ENCODE measurements around the gene NTN5. TPM values are rescaled to one million over a fixed set of nuclear protein-coding genes. Genes with fewer than 3 reads are reported as not detected.

Gene NTN5
- total RNA-seq, 4 donors from 2014 or later, result 0.47 to 1.9 (median 0.58) TPM; not detected in 1

DNA sequence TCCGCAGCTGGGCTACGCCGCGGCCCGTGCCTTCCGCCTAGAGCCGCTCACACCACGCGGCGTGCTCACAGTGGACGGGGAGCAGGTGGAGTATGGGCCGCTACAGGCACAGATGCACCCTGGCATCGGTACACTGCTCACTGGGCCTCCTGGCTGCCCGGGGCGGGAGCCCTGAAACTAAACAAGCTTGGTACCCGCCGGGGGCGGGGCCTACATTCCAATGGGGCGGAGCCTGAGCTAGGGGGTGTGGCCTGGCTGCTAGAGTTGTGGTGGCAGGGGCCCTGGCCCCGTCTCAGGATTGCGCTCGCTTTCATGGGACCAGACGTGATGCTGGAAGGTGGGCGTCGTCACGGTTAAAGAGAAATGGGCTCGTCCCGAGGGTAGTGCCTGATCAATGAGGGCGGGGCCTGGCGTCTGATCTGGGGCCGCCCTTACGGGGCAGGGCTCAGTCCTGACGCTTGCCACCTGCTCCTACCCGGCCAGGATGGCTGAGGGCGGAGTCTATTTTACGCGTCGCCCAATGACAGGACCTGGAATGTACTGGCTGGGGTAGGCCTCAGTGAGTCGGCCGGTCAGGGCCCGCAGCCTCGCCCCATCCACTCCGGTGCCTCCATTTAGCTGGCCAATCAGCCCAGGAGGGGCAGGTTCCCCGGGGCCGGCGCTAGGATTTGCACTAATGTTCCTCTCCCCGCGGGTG lies 43.1 kb downstream of the NTN5 start:
- intact Hi-C loops (cut with DNase I; ENCODE audit: low total_unique reads), result no loop called here
- TF ChIP-seq, protein P1, sequence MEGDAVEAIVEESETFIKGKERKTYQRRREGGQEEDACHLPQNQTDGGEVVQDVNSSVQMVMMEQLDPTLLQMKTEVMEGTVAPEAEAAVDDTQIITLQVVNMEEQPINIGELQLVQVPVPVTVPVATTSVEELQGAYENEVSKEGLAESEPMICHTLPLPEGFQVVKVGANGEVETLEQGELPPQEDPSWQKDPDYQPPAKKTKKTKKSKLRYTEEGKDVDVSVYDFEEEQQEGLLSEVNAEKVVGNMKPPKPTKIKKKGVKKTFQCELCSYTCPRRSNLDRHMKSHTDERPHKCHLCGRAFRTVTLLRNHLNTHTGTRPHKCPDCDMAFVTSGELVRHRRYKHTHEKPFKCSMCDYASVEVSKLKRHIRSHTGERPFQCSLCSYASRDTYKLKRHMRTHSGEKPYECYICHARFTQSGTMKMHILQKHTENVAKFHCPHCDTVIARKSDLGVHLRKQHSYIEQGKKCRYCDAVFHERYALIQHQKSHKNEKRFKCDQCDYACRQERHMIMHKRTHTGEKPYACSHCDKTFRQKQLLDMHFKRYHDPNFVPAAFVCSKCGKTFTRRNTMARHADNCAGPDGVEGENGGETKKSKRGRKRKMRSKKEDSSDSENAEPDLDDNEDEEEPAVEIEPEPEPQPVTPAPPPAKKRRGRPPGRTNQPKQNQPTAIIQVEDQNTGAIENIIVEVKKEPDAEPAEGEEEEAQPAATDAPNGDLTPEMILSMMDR (IDR thresholded peaks at IDR 0.05), result no peak
- no peak for TF ChIP-seq POLR2A (IDR thresholded peaks at IDR 0.05)
- no peak overlapping the region for H3K4me3 ChIP-seq (ENCODE audit: low read depth, poor library complexity, severe bottlenecking)
- WGBS, 2 donors, result 46 to 61% methylated on average over 30 to 35 of the region's 48 CpGs
- DNase-seq (ENCODE audit: low spot score in 2 of 2), result no peak

DNA sequence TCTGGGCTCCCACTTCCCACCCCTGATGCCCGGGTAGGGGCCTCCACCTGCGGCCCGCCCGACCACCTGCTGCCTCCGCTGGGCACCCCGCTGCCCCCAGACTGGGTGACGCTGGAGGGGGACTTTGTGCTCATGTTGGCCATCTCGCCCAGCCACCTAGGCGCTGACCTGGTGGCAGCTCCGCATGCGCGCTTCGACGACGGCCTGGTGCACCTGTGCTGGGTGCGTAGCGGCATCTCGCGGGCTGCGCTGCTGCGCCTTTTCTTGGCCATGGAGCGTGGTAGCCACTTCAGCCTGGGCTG lies 43.6 kb downstream of the NTN5 start:
- 92 to 94% methylated on average over 21 to 22 of the region's 22 CpGs for WGBS, 2 donors
- TF ChIP-seq POLR2A (IDR thresholded peaks at IDR 0.05), result no peak
- TF ChIP-seq, protein P1 (IDR thresholded peaks at IDR 0.05), result no peak
- H3K4me3 ChIP-seq (ENCODE audit: low read depth, poor library complexity, severe bottlenecking), result no peak overlapping the region
- DNase-seq (ENCODE audit: low spot score in 2 of 2), result no peak
- intact Hi-C loops (cut with DNase I; ENCODE audit: low total_unique reads), result no loop called here

DNA sequence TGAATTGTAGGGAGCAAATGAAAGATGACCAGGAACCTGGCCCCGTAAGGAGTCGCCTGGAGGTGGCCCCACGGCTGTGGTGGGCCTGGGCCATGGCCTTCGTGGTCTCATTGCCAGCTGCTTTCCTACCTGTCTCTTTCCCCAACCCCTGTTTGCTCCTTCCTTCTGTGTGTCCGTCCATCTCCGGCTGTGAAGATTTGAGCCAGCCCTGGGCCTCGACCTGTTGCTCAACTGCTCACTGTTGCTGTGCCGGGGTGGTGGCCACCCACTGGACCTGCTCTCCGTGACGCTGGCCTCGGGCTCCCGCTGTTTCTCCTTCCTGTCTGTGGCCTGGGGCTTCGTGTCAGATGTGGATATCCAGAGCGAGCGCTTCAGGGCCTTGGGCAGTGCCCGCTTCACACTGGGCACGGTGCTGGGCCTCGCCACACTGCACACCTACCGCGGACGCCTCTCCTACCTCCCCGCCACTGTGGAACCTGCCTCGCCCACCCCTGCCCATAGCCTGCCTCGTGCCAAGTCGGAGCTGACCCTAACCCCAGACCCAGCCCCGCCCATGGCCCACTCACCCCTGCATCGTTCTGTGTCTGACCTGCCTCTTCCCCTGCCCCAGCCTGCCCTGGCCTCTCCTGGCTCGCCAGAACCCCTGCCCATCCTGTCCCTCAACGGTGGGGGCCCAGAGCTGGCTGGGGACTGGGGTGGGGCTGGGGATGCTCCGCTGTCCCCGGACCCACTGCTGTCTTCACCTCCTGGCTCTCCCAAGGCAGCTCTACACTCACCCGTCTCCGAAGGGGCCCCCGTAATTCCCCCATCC lies 44.1 kb downstream of the NTN5 start:
- intact Hi-C loops (cut with DNase I; ENCODE audit: low total_unique reads), result no loop called here
- H3K4me3 ChIP-seq (ENCODE audit: low read depth, poor library complexity, severe bottlenecking), result no peak overlapping the region
- WGBS, 2 donors, result 76 to 79% methylated on average over 34 of the region's 34 CpGs
- no peak for DNase-seq (ENCODE audit: low spot score in 2 of 2)
- TF ChIP-seq, protein P1 (IDR thresholded peaks at IDR 0.05), result no peak
- no peak for TF ChIP-seq POLR2A (IDR thresholded peaks at IDR 0.05)

DNA sequence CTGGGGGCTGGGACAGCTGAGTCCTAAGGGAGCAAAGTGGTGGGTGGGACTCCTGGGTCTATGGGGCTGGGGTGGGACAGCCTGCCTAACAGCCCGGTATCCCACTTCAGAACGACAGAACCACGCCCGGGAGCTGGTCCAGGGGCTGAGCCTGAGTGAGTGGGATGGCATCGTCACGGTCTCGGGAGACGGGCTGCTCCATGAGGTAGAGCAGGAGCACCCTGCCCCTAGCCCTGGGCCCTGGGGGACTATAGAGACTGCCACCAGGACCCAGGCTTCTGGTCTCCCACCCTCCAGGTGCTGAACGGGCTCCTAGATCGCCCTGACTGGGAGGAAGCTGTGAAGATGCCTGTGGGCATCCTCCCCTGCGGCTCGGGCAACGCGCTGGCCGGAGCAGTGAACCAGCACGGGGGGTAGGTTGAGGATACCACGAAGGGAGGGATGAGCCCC lies 44.9 kb downstream of the NTN5 start:
- no peak overlapping the region for H3K4me3 ChIP-seq (ENCODE audit: low read depth, poor library complexity, severe bottlenecking)
- TF ChIP-seq, protein P1 (IDR thresholded peaks at IDR 0.05), result no peak
- no peak for TF ChIP-seq POLR2A (IDR thresholded peaks at IDR 0.05)
- 75 to 81% methylated on average over 11 to 17 of the region's 17 CpGs for WGBS, 2 donors
- no peak for DNase-seq (ENCODE audit: low spot score in 2 of 2)
- intact Hi-C loops (cut with DNase I; ENCODE audit: low total_unique reads), result no loop called here

DNA sequence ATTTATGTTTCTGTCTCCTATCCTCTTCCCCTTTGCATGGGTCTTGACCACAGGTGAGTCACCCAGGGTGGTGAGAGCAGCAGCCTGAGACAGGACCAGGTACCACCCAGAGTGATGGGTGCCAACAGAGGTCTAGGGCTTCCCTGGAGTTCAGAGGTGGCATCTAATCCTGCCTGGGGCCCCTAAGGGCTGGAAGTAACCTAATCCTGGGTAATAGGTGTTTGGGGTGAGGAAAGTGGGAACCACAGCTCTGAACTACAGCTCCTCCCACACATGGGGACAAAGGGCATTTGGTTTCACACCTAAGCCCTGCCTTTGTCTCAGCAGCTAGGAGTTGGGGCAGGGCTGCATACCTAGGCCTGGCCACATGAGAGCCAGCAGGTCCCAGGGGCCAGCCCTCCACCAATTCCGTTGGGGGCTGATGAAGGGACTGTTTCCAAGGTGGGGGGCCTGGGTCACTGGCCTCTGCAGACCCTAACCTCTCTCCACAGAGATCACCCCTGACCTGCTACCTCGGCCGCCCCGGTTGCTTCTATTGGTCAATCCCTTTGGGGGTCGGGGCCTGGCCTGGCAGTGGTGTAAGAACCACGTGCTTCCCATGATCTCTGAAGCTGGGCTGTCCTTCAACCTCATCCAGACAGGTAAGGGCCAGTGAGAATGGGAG lies 45.5 kb downstream of the NTN5 start:
- H3K4me3 ChIP-seq (ENCODE audit: low read depth, poor library complexity, severe bottlenecking), result no peak overlapping the region
- WGBS, 2 donors, result 80% methylated on average over 6 of the region's 6 CpGs
- TF ChIP-seq, protein P1 (IDR thresholded peaks at IDR 0.05), result no peak
- TF ChIP-seq POLR2A (IDR thresholded peaks at IDR 0.05), result no peak
- intact Hi-C loops (cut with DNase I; ENCODE audit: low total_unique reads), result no loop called here
- DNase-seq (ENCODE audit: low spot score in 2 of 2), result no peak

Measured in lower leg skin (tissue), 4 donors.